ENCODE results near the gene DNAAF5. TPM values are rescaled to one million over a fixed set of nuclear protein-coding genes. Genes with fewer than 3 reads are reported as not detected.

DNAAF5 gene
- total RNA-seq, 1 donor from 2014 or later = 20.5 TPM

DNA sequence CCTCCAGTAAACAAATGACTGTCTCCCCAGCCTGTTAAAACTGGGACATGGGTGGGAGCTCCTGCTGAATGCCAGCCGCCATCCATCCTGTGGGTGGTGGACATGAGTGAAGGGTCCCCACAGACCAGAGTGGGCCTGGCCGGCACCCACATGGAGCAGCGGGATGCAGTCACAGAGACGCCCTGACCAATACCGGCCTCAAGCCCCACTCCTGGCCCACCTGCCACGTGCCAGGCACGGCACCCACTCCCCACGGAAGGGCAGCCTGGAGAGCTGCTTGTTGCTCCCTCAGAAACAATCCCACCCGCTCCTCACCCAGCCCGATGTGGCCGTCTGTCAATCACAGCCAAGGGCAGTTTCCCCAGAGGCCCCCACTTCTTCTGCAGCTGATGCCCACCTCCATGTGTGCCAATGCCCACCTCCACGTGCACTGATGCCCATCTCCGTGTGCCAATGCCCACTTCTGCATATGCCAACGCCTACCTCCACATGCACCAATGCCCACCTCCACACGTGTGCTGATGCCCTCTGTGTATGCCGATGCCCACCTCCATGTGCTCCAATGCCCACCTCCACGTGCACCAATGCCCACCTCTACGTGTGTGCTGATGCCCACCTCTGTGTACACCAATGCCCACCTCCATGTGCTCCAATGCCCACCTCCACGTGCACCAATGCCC, 42.8 kb upstream of the DNAAF5 start:
- Histone ChIP-seq H3K27me3 (no peaks in the 10 kb centered on the region), H3K27ac (no peak overlapping the region), H3K4me3 (no peak overlapping the region), H3K4me1 (no peaks in the 10 kb centered on the region), H3K36me3 (no peaks in the 10 kb centered on the region), H3K9me3 (peaks cover 8 to 23% of the 10 kb centered on the region in 2 donors)
- intact Hi-C loops (cut with DNase I) = no loop called here
- TF ChIP-seq, protein P1, sequence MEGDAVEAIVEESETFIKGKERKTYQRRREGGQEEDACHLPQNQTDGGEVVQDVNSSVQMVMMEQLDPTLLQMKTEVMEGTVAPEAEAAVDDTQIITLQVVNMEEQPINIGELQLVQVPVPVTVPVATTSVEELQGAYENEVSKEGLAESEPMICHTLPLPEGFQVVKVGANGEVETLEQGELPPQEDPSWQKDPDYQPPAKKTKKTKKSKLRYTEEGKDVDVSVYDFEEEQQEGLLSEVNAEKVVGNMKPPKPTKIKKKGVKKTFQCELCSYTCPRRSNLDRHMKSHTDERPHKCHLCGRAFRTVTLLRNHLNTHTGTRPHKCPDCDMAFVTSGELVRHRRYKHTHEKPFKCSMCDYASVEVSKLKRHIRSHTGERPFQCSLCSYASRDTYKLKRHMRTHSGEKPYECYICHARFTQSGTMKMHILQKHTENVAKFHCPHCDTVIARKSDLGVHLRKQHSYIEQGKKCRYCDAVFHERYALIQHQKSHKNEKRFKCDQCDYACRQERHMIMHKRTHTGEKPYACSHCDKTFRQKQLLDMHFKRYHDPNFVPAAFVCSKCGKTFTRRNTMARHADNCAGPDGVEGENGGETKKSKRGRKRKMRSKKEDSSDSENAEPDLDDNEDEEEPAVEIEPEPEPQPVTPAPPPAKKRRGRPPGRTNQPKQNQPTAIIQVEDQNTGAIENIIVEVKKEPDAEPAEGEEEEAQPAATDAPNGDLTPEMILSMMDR (IDR thresholded peaks at IDR 0.05) = no peak
- no peak for DNase-seq (ENCODE audit: low spot score in 2 of 2)

DNA sequence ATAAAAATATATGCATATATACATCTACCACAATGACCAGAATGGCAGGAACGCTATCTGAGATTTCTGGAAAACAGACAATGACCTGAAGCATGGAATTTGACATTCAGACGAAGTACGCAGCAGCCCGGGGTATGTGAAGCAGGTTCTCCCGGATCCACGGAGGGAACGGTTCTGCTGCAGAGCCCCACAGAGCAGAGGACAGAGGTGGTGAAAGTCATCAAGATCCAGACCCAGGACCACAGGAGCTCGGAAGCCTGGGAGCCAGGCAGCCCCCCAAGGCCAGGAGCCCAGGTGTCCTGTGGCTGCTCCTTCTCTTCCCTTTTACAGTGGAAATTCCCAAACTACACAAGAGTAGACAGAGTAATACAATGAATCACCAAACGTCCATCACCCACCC, 42.1 kb upstream of the DNAAF5 start:
- Histone ChIP-seq H3K9me3 (peaks cover 8 to 28% of the 10 kb centered on the region in 2 donors), H3K27me3 (no peaks in the 10 kb centered on the region), H3K4me1 (no peaks in the 10 kb centered on the region), H3K4me3 (no peak overlapping the region), H3K36me3 (no peaks in the 10 kb centered on the region), H3K27ac (no peak overlapping the region)
- TF ChIP-seq, protein P1 (IDR thresholded peaks at IDR 0.05) = no peak
- DNase-seq (ENCODE audit: low spot score in 2 of 2) = no peak
- intact Hi-C loops (cut with DNase I) = no loop called here

DNA sequence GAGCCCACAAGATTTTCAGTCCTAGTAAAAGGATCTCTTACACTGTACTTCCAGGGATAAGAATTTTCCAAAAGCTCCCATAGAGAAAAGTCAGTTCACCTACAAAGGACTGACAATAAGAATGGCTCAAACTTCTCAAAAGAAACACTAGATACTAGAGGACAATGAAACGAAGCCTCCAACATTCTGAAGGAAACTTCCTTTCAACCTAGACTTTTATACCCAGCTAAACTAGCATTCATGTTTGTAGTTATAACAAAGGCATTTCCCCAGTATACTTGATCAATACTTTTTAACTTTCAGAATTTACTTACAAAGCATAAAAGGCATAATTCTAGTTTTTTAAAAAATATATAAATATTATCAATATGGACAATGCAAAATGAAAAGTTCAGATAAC, 41.0 kb upstream of the DNAAF5 start:
- peaks cover 8 to 28% of the 10 kb centered on the region in 2 donors for H3K9me3 ChIP-seq
- H3K27me3 ChIP-seq = no peaks in the 10 kb centered on the region
- intact Hi-C loops (cut with DNase I) = no loop called here
- no peak for DNase-seq (ENCODE audit: low spot score in 2 of 2)
- H3K4me1 ChIP-seq = no peaks in the 10 kb centered on the region
- TF ChIP-seq, protein P1 (IDR thresholded peaks at IDR 0.05) = no peak
- H3K27ac ChIP-seq = no peak overlapping the region
- no peak overlapping the region for H3K4me3 ChIP-seq
- no peaks in the 10 kb centered on the region for H3K36me3 ChIP-seq

DNA sequence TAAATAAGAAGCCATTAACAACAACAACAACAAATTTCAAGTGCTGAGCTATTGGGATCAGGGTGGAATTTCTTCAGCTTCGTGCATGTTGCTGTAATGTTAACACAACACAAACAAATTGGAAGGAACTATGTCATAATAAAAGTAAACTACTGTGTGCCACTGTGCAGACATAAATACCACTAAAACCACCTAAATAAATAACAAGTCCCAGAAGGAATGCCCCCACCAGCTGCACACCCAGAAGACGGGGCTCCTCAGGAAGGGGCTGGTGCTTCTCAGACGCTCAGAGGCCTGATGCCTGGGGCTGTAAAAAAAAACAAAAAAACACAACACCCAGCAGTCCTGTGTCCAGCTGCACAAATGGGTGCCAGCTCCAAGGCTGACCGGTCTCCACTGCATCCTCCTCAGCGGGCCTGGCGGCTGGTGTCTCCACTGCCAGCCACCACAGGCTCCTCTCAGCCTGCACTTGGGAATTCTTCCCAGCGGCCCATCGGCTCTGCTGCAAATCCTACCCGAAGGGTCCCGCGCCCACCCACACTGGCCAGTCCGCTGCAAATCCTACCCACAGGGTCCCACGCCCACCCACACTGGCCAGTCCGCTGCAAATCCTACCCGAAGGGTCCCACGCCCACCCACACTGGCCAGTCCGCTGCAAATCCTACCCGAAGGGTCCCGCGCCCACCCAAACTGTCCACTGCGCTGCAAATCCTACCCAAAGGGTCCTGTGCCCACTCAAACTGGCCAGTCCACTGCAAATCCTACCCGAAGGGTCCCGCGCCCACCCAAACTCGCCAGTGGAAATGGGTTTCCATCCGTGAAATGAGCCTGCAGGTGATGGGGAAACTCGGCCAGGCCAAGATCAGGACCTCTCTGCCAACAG, 35.8 kb upstream of the DNAAF5 start:
- intact Hi-C loops (cut with DNase I) = no loop called here

DNA sequence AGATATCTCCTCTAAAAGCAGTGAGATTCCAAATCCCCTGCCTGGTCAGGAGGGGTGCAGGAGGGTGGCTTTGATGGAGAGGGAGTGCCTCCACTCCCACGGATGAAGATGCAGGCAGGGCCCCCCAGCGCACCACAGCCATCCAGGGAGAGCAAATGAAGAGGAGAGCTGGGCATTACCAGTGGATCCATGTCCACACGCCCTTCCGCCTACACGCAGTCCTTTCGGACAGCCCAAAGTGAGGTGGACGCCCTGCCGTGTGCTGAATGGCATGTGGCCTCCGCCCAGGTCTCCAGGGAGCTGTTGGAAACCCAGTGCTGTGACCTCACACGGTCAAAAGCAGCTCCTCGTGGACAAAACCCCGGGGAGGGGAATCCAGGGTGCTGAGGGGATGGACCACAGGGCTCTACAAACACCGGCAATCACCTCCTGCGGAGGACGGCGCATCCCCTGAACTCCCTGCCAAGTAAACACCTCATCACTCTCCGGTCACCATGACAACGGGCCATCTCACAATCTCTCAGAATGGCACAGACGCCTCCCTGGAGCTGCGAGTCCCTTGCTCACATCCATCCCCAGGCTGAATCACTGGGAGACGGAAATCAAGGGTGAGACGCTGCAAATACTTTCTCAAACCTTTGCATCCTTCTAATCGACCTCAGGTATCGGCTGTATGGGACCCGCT, 35.0 kb upstream of the DNAAF5 start:
- no peaks in the 10 kb centered on the region for H3K27me3 ChIP-seq
- peak in 1 of 2 donors; percentile 37 for DNase-seq (ENCODE audit: low spot score in 2 of 2)
- intact Hi-C loops (cut with DNase I) = no loop called here
- TF ChIP-seq, protein P1 (IDR thresholded peaks at IDR 0.05) = no peak
- no peak overlapping the region for H3K4me3 ChIP-seq
- no peaks in the 10 kb centered on the region for H3K36me3 ChIP-seq
- no peak overlapping the region for H3K27ac ChIP-seq
- no peaks in the 10 kb centered on the region for H3K4me1 ChIP-seq
- H3K9me3 ChIP-seq = peaks cover 0 to 17% of the 10 kb centered on the region in 2 donors

More for the DNA sequence above, 35.8 kb upstream of the DNAAF5 start:
- H3K27ac ChIP-seq = no peak overlapping the region
- no peak overlapping the region for H3K4me3 ChIP-seq
- no peaks in the 10 kb centered on the region for H3K27me3 ChIP-seq
- TF ChIP-seq, protein P1 (IDR thresholded peaks at IDR 0.05) = no peak
- H3K9me3 ChIP-seq = peaks cover 3 to 23% of the 10 kb centered on the region in 2 donors
- no peak for DNase-seq (ENCODE audit: low spot score in 2 of 2)
- no peaks in the 10 kb centered on the region for H3K36me3 ChIP-seq
- no peaks in the 10 kb centered on the region for H3K4me1 ChIP-seq
